GM19468 (cell line): ENCODE measurements around the gene TUBA1A.
"Not testable (repeated sequence)": the region's sequence is repeated elsewhere in the genome, so short reads cannot be mapped to it uniquely, and the experiment has no call there.

ENCODE experiments used
- ATAC-seq: cut with Tn5 transposase; IDR thresholded peaks from one replicate; pipeline ENCODE4 v1.9.1; 2021; ENCODE audit warnings: mild to moderate bottlenecking, moderate library complexity, moderate number of reproducible peaks; ENCODE audit not compliant: unreplicated experiment; ENCODE audit errors: extremely low read depth

The TUBA1A gene

GRCh38 chr12:49201595-49202295, 12.9 kb upstream of the TUBA1A start:
- no peak for ATAC-seq

GRCh38 chr12:49200919-49201594, 12.2 kb upstream of the TUBA1A start:
- ATAC-seq: no peak

GRCh38 chr12:49198431-49199155, 9.7 kb upstream of the TUBA1A start:
- ATAC-seq: no peak

GRCh38 chr12:49197256-49197655, 8.4 kb upstream of the TUBA1A start:
- no peak for ATAC-seq

GRCh38 chr12:49195736-49196135, 6.9 kb upstream of the TUBA1A start:
- no peak for ATAC-seq

- ATAC-seq: not testable (repeated sequence)
Measured at GRCh38 chr12:49193746-49194145, 4.9 kb upstream of the TUBA1A start.

- ATAC-seq: not testable (repeated sequence)
Measured at GRCh38 chr12:49191498-49191897, 2.6 kb upstream of the TUBA1A start.

GRCh38 chr12:49190974-49191373, 2.1 kb upstream of the TUBA1A start:
- no peak for ATAC-seq

GRCh38 chr12:49189731-49190716, 1.1 kb upstream of the TUBA1A start:
- ATAC-seq: no peak

- ATAC-seq: no peak
Measured at GRCh38 chr12:49188201-49188915, 522 bp downstream of the TUBA1A start.

GRCh38 chr12:49187184-49187583, 1.7 kb downstream of the TUBA1A start:
- ATAC-seq: no peak

- ATAC-seq: not testable (repeated sequence)
Measured at GRCh38 chr12:49186307-49186706, 2.6 kb downstream of the TUBA1A start.

- ATAC-seq: not testable (repeated sequence)
Measured at GRCh38 chr12:49184697-49185096, 4.2 kb downstream of the TUBA1A start.

- not testable (repeated sequence) for ATAC-seq
Measured at GRCh38 chr12:49183214-49183950, 5.5 kb downstream of the TUBA1A start.

- ATAC-seq: no peak
Measured at GRCh38 chr12:49174218-49174617, 14.7 kb downstream of the TUBA1A start.

- ATAC-seq: no peak
Measured at GRCh38 chr12:49170924-49171323, 18.0 kb downstream of the TUBA1A start.

- ATAC-seq: no peak
Measured at GRCh38 chr12:49165114-49165513, 23.8 kb downstream of the TUBA1A start.

- not testable (repeated sequence) for ATAC-seq
Measured at GRCh38 chr12:49161901-49162300, 27.0 kb downstream of the TUBA1A start.
